GM23338 (cell line): ENCODE data around the gene TMEM126B. TPM values are rescaled to one million over a fixed set of nuclear protein-coding genes. Genes with fewer than 3 reads are reported as not detected.

ENCODE experiments used
- ATAC-seq: fragments of 200-7000 bp; cut with Tn5 transposase; 3 replicates; pipeline ENCODE4 v1.9.1; 2020
- DNase-seq: peaks from one replicate; pipeline ENCODE4 v3.0.0-alpha.2; 2015; ENCODE audit warnings: low spot score
- H2AFZ ChIP-seq: fragments of 200-600 bp; sonication (generic); 2 replicates; pipeline ENCODE4 v1.8.0; 2016; ENCODE audit warnings: antibody characterized with exemption, mild to moderate bottlenecking, moderate library complexity
- H3F3A ChIP-seq: fragments of 200-600 bp; sonication (generic); replicated peaks from 2 replicates; pipeline ENCODE4 v1.8.0; 2017; ENCODE audit warnings: antibody characterized with exemption, mixed run types, low read depth
- H3K27ac ChIP-seq: fragments of 200-600 bp; sonication (generic); 2 replicates; pipeline ENCODE4 v1.6.1; 2016; ENCODE audit warnings: low read depth
- H3K27me3 ChIP-seq: fragments of 200-600 bp; sonication (generic); 2 replicates; pipeline ENCODE4 v1.8.0; 2016; ENCODE audit warnings: mild to moderate bottlenecking, mixed run types, moderate library complexity; ENCODE audit not compliant: insufficient read depth
- H3K36me3 ChIP-seq: fragments of 200-600 bp; sonication (generic); 2 replicates; pipeline ENCODE4 v1.8.0; 2016; ENCODE audit warnings: mild to moderate bottlenecking; ENCODE audit not compliant: insufficient read depth
- H3K4me1 ChIP-seq: fragments of 200-600 bp; sonication (generic); 2 replicates; pipeline ENCODE4 v1.8.0; 2016; ENCODE audit warnings: mild to moderate bottlenecking, moderate library complexity; ENCODE audit not compliant: insufficient read depth
- H3K4me2 ChIP-seq: fragments of 200-600 bp; sonication (generic); 2 replicates; pipeline ENCODE4 v1.7.1; 2017; ENCODE audit warnings: mixed run types
- H3K4me3 ChIP-seq: fragments of 200-600 bp; sonication (generic); 2 replicates; pipeline ENCODE4 v1.6.1; 2016; ENCODE audit warnings: mixed run types
- H3K79me2 ChIP-seq: fragments of 200-600 bp; sonication (generic); replicated peaks from 2 replicates; pipeline ENCODE4 v1.8.0; 2017; ENCODE audit warnings: mild to moderate bottlenecking; ENCODE audit not compliant: insufficient read depth
- H3K9me2 ChIP-seq: fragments of 200-600 bp; sonication (generic); 2 replicates; pipeline ENCODE4 v1.8.0; 2017; ENCODE audit not compliant: insufficient read depth
- H4K20me1 ChIP-seq: fragments of 200-600 bp; sonication (generic); replicated peaks from 2 replicates; pipeline ENCODE4 v1.8.0; 2017; ENCODE audit warnings: mild to moderate bottlenecking; ENCODE audit not compliant: insufficient read depth
- H3K27ac Mint-ChIP-seq: 2 replicates; pipeline ENCODE4 v1.8.0; 2020; ENCODE audit warnings: inconsistent platforms, mild to moderate bottlenecking, moderate library complexity, mixed read lengths
- H3K27me3 Mint-ChIP-seq: 3 replicates; pipeline ENCODE4 v1.8.0; 2022; ENCODE audit warnings: low read depth, mild to moderate bottlenecking, moderate library complexity, mixed read lengths, inconsistent platforms; ENCODE audit not compliant: insufficient read depth, poor library complexity
- H3K36me3 Mint-ChIP-seq: 3 replicates; pipeline ENCODE4 v1.8.0; 2021; ENCODE audit warnings: low read depth, mild to moderate bottlenecking, inconsistent platforms, moderate library complexity, mixed read lengths
- H3K4me1 Mint-ChIP-seq: 3 replicates; pipeline ENCODE4 v1.8.0; 2020; ENCODE audit warnings: mild to moderate bottlenecking, inconsistent platforms, mixed read lengths
- H3K4me3 Mint-ChIP-seq: 3 replicates; pipeline ENCODE4 v1.8.0; 2021; ENCODE audit warnings: moderate library complexity, mild to moderate bottlenecking, inconsistent platforms, mixed read lengths
- H3K9me3 Mint-ChIP-seq: 3 replicates; pipeline ENCODE4 v1.8.0; 2020; ENCODE audit warnings: moderate library complexity, mild to moderate bottlenecking, inconsistent platforms, mixed read lengths
- CREB1 ChIP-seq: fragments of 250-450 bp; sonication (Bioruptor Pico); IDR thresholded peaks from 2 replicates; pipeline ENCODE4 v1.5.0; 2020; ENCODE audit warnings: low read depth, mild to moderate bottlenecking, moderate library complexity
- EZH2 ChIP-seq: fragments of 200-600 bp; sonication (generic); IDR thresholded peaks from one replicate; pipeline ENCODE4 v1.8.0; 2017; ENCODE audit warnings: antibody characterized with exemption, mild to moderate bottlenecking, low read depth; ENCODE audit not compliant: unreplicated experiment
- EZH2phosphoT487 ChIP-seq: fragments of 200-600 bp; sonication (generic); IDR thresholded peaks from one replicate; pipeline ENCODE4 v1.8.1; 2018; ENCODE audit warnings: antibody characterized with exemption; ENCODE audit not compliant: unreplicated experiment
- NANOG ChIP-seq: IDR thresholded peaks from 2 replicates; pipeline ENCODE4 v1.6.1; 2016; ENCODE audit warnings: antibody characterized with exemption, borderline replicate concordance
- POLR2AphosphoS5 ChIP-seq: IDR thresholded peaks from 2 replicates; pipeline ENCODE4 v1.6.1; 2016; ENCODE audit warnings: antibody characterized with exemption, low read depth
- STAT1 ChIP-seq: IDR thresholded peaks from one replicate; pipeline ENCODE4 v1.6.1; 2016; ENCODE audit warnings: antibody characterized with exemption; ENCODE audit not compliant: unreplicated experiment
- ZNF114 ChIP-seq: fragments of 250-450 bp; sonication (Bioruptor Pico); IDR thresholded peaks from 2 replicates; pipeline ENCODE4 v1.5.0; 2020; ENCODE audit warnings: mild to moderate bottlenecking, moderate library complexity
- ZNF331 ChIP-seq: fragments of 250-450 bp; sonication (Bioruptor Pico); IDR thresholded peaks from 2 replicates; pipeline ENCODE4 v1.5.0; 2020; ENCODE audit warnings: low read depth, mild to moderate bottlenecking, moderate library complexity
- polyA plus RNA-seq: library from polyadenylated mRNA; unstranded; fragments of >200 nt; fragmentation: Nextera tagmentation; extraction: Ambion mirVana; gene quantifications from 2 replicates; pipeline ENCODE4 v1.2.1, GENCODE V29; 2016
- total RNA-seq: library from RNA; depleted of rRNA; stranded (reverse); fragments of >200 nt; shearing (Covaris generic); gene quantifications from 2 replicates; pipeline ENCODE4 v1.2.3, GENCODE V29; 2014
- TF ChIP-seq, protein P1 (sequence below): IDR thresholded peaks from 2 replicates; pipeline ENCODE4 v1.6.1; 2016; ENCODE audit warnings: antibody characterized with exemption
- TF ChIP-seq, protein P2 (sequence below): IDR thresholded peaks from one replicate; pipeline ENCODE4 v1.6.1; 2018; ENCODE audit warnings: antibody characterized with exemption; ENCODE audit not compliant: unreplicated experiment
- TF ChIP-seq, protein P3 (sequence below): fragments of 250-450 bp; sonication (Bioruptor Pico); IDR thresholded peaks from 2 replicates; pipeline ENCODE4 v1.5.0; 2020; ENCODE audit warnings: mild to moderate bottlenecking, moderate library complexity
- TF ChIP-seq, protein P4 (sequence below), 2 experiments: fragments of 200-600 bp in 1 of 2; sonication (generic) in 1 of 2; conservative IDR thresholded peaks; 2 replicates each; pipeline versions ENCODE4 v1.5.1 to v1.6.1; 2016 to 2017; ENCODE audit warnings: antibody characterized with exemption in 2 of 2, low read depth in 2 of 2, mild to moderate bottlenecking in 2 of 2, moderate library complexity in 1 of 2

TMEM126B gene
- total and polyA plus RNA-seq, 2 experiments from 2014 or later = 93.0 to 169 TPM

DNA sequence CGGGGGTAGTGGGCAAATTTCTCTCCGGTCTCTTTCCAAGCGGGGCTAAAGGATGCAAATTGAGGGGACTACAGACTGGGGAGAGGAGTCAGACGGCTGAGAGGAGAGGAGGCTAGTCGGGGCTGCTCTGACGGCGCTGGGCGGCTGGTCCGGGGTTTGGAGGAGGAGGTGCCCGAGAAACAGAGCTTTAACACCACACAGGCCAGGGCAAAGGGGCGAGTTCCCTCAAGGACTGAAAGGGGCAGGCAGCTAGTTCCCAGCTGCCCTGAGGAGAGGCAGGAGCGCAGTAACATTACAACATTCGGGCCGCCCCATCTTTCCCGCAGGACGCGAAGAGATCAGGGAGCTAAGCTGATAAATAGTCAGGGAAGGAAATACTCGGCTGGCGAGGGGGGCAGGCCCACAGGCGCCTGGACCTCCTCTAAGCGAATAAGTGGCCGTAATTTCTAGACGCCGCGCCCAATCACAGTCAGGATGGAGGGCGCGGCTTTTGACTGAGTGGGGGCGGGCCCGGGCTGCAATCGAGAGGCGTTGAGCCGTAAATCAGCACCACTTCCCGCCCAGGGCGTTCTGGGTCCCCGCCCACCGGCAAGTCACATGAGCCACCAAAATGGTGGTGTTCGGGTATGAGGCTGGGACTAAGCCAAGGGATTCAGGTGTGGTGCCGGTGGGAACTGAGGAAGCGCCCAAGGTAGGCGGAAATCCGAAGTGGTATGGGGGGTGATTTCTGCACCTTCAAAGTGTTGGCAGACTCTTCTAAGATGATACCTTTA, at the start of gene TMEM126B (continued):
- TF ChIP-seq POLR2AphosphoS5 = peak; percentile 99

DNA sequence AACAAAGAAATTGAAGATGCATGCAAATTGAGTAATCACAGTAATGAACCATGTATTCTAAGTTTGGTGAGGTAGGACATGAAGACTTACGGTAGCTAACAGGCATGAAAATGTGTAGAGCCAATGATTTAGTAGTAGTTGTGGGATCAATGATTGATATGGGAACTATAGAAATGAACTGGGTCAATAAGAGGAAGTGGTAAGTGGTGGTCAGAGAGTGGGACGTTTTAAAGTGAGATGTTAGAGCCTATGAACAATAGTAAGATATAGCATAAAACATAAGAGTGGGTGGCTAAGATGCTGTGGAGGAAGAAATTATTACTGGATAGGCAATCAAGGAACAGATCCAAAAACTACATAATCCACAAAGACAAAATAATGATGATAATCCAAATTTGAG, 46.3 kb upstream of the TMEM126B start:
- no peak for ATAC-seq
- no peaks in the 10 kb centered on the region for H4K20me1 ChIP-seq
- Mint-ChIP-seq H3K27ac (no peak overlapping the region), H3K9me3 (peaks cover 39% of the 10 kb centered on the region), H3K36me3 (peaks cover 46% of the 10 kb centered on the region), H3K4me3 (no peak overlapping the region), H3K4me1 (no peaks in the 10 kb centered on the region), H3K27me3 (no peaks in the 10 kb centered on the region)
- H3K4me1 ChIP-seq = no peaks in the 10 kb centered on the region
- H3F3A ChIP-seq = no peaks in the 10 kb centered on the region
- H3K4me2 ChIP-seq = no peak overlapping the region
- H2AFZ ChIP-seq = no peak overlapping the region
- no peak overlapping the region for H3K4me3 ChIP-seq
- DNase-seq = no peak
- 0 out of 2 replicates have a peak, but pooled peaks cover 13% of the 10 kb centered on the region for H3K9me2 ChIP-seq
- no peak overlapping the region for H3K27ac ChIP-seq
- peaks cover 8% of the 10 kb centered on the region; the same call in 1 of the 2 replicates for H3K36me3 ChIP-seq
- no peaks in the 10 kb centered on the region for H3K79me2 ChIP-seq
- no peaks in the 10 kb centered on the region for H3K27me3 ChIP-seq
- TF ChIP-seq, protein P1, sequence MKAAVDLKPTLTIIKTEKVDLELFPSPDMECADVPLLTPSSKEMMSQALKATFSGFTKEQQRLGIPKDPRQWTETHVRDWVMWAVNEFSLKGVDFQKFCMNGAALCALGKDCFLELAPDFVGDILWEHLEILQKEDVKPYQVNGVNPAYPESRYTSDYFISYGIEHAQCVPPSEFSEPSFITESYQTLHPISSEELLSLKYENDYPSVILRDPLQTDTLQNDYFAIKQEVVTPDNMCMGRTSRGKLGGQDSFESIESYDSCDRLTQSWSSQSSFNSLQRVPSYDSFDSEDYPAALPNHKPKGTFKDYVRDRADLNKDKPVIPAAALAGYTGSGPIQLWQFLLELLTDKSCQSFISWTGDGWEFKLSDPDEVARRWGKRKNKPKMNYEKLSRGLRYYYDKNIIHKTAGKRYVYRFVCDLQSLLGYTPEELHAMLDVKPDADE = no peak
- TF ChIP-seq, protein P2, sequence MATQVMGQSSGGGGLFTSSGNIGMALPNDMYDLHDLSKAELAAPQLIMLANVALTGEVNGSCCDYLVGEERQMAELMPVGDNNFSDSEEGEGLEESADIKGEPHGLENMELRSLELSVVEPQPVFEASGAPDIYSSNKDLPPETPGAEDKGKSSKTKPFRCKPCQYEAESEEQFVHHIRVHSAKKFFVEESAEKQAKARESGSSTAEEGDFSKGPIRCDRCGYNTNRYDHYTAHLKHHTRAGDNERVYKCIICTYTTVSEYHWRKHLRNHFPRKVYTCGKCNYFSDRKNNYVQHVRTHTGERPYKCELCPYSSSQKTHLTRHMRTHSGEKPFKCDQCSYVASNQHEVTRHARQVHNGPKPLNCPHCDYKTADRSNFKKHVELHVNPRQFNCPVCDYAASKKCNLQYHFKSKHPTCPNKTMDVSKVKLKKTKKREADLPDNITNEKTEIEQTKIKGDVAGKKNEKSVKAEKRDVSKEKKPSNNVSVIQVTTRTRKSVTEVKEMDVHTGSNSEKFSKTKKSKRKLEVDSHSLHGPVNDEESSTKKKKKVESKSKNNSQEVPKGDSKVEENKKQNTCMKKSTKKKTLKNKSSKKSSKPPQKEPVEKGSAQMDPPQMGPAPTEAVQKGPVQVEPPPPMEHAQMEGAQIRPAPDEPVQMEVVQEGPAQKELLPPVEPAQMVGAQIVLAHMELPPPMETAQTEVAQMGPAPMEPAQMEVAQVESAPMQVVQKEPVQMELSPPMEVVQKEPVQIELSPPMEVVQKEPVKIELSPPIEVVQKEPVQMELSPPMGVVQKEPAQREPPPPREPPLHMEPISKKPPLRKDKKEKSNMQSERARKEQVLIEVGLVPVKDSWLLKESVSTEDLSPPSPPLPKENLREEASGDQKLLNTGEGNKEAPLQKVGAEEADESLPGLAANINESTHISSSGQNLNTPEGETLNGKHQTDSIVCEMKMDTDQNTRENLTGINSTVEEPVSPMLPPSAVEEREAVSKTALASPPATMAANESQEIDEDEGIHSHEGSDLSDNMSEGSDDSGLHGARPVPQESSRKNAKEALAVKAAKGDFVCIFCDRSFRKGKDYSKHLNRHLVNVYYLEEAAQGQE = no peak
- TF ChIP-seq EZH2 (no peak), ZNF114 (no peak), NANOG (no peak), POLR2AphosphoS5 (no peak), ZNF331 (no peak), EZH2phosphoT487 (no peak), CREB1 (CRISPR knock-in tag) (no peak), STAT1 (no peak)
- TF ChIP-seq, protein P3, sequence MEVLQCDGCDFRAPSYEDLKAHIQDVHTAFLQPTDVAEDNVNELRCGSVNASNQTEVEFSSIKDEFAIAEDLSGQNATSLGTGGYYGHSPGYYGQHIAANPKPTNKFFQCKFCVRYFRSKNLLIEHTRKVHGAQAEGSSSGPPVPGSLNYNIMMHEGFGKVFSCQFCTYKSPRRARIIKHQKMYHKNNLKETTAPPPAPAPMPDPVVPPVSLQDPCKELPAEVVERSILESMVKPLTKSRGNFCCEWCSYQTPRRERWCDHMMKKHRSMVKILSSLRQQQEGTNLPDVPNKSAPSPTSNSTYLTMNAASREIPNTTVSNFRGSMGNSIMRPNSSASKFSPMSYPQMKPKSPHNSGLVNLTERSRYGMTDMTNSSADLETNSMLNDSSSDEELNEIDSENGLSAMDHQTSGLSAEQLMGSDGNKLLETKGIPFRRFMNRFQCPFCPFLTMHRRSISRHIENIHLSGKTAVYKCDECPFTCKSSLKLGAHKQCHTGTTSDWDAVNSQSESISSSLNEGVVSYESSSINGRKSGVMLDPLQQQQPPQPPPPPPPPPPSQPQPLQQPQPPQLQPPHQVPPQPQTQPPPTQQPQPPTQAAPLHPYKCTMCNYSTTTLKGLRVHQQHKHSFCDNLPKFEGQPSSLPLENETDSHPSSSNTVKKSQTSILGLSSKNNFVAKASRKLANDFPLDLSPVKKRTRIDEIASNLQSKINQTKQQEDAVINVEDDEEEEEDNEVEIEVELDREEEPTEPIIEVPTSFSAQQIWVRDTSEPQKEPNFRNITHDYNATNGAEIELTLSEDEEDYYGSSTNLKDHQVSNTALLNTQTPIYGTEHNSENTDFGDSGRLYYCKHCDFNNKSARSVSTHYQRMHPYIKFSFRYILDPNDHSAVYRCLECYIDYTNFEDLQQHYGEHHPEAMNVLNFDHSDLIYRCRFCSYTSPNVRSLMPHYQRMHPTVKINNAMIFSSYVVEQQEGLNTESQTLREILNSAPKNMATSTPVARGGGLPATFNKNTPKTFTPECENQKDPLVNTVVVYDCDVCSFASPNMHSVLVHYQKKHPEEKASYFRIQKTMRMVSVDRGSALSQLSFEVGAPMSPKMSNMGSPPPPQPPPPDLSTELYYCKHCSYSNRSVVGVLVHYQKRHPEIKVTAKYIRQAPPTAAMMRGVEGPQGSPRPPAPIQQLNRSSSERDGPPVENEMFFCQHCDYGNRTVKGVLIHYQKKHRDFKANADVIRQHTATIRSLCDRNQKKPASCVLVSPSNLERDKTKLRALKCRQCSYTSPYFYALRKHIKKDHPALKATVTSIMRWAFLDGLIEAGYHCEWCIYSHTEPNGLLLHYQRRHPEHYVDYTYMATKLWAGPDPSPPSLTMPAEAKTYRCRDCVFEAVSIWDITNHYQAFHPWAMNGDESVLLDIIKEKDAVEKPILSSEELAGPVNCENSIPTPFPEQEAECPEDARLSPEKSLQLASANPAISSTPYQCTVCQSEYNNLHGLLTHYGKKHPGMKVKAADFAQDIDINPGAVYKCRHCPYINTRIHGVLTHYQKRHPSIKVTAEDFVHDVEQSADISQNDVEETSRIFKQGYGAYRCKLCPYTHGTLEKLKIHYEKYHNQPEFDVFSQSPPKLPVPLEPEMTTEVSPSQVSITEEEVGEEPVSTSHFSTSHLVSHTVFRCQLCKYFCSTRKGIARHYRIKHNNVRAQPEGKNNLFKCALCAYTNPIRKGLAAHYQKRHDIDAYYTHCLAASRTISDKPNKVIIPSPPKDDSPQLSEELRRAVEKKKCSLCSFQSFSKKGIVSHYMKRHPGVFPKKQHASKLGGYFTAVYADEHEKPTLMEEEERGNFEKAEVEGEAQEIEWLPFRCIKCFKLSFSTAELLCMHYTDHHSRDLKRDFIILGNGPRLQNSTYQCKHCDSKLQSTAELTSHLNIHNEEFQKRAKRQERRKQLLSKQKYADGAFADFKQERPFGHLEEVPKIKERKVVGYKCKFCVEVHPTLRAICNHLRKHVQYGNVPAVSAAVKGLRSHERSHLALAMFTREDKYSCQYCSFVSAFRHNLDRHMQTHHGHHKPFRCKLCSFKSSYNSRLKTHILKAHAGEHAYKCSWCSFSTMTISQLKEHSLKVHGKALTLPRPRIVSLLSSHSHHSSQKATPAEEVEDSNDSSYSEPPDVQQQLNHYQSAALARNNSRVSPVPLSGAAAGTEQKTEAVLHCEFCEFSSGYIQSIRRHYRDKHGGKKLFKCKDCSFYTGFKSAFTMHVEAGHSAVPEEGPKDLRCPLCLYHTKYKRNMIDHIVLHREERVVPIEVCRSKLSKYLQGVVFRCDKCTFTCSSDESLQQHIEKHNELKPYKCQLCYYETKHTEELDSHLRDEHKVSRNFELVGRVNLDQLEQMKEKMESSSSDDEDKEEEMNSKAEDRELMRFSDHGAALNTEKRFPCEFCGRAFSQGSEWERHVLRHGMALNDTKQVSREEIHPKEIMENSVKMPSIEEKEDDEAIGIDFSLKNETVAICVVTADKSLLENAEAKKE (CRISPR knock-in tag) = no peak
- TF ChIP-seq, protein P4, sequence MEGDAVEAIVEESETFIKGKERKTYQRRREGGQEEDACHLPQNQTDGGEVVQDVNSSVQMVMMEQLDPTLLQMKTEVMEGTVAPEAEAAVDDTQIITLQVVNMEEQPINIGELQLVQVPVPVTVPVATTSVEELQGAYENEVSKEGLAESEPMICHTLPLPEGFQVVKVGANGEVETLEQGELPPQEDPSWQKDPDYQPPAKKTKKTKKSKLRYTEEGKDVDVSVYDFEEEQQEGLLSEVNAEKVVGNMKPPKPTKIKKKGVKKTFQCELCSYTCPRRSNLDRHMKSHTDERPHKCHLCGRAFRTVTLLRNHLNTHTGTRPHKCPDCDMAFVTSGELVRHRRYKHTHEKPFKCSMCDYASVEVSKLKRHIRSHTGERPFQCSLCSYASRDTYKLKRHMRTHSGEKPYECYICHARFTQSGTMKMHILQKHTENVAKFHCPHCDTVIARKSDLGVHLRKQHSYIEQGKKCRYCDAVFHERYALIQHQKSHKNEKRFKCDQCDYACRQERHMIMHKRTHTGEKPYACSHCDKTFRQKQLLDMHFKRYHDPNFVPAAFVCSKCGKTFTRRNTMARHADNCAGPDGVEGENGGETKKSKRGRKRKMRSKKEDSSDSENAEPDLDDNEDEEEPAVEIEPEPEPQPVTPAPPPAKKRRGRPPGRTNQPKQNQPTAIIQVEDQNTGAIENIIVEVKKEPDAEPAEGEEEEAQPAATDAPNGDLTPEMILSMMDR (conservative IDR thresholded peaks at IDR 0.05; ENCODE audit: low read depth in 2 of 2) = no peak
